HCT116 (cell line): ENCODE measurements around the gene UAP1L1.

ENCODE experiments used
- EZH2phosphoT487 ChIP-seq: fragments of 200-600 bp; IDR thresholded peaks from 2 replicates; pipeline ENCODE4 v1.6.1; 2018; ENCODE audit warnings: antibody characterized with exemption, borderline replicate concordance
- POLR2A ChIP-seq: IDR thresholded peaks from 2 replicates; pipeline ENCODE4 v1.7.0; 2011; ENCODE audit warnings: borderline replicate concordance; ENCODE audit not compliant: insufficient read depth, insufficient read length; ENCODE audit errors: extremely low read depth
- TF ChIP-seq, protein P1 (sequence below), 3 experiments: fragments of 200-600 bp in 1 of 3; sonication (generic) in 1 of 3; IDR thresholded peaks in 2 of 3; conservative IDR thresholded peaks in 1 of 3; 2 replicates each; pipeline ENCODE4 v1.5.1; 2012 to 2017; ENCODE audit warnings: low read depth in 2 of 3, low read length in 2 of 3, antibody characterized with exemption in 1 of 3, borderline replicate concordance in 1 of 3, control low read depth in 1 of 3, mild to moderate bottlenecking in 1 of 3, mixed read lengths in 1 of 3, mixed run types in 1 of 3, moderate library complexity in 1 of 3; ENCODE audit not compliant: insufficient read depth in 1 of 3
- TF ChIP-seq, protein P2 (sequence below): IDR thresholded peaks from 2 replicates; pipeline ENCODE4 v1.6.1; 2012; ENCODE audit warnings: low read depth
- TF ChIP-seq, protein P3 (sequence below): IDR thresholded peaks from 2 replicates; pipeline ENCODE4 v1.6.1; 2012
- TF ChIP-seq, protein P4 (sequence below): IDR thresholded peaks from 2 replicates; pipeline ENCODE4 v1.6.1; 2012

DNA sequence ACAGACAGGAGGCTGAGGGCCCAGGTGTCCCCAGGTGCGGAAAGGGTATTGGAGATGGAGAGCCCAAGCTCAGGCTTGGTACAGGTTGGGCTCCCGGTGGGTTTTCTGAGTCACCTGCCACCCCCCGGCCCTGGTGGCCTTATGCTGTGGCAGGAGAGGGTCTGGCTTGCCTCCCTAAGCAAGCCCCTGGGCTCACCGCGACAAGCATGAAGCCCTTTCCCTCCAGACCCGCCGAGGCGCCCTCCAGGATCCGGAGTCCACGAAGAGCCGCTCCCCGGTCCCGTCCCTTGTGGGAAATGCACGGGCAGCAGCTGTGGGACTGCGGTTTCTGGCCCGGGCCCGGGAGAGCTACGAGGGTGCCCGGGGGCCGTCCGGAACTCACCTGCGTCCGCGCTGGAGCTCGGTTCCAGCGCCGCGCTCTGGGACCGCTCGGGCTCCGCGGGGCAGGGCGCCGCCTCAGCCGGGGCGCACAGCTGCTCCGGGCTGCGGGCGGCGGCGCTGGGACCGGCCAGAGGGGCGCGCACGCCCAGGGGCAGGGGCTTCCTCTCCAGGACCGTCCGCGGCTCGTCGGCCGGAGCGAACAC, 7.7 kb upstream of the UAP1L1 start:
- TF ChIP-seq, protein P1, sequence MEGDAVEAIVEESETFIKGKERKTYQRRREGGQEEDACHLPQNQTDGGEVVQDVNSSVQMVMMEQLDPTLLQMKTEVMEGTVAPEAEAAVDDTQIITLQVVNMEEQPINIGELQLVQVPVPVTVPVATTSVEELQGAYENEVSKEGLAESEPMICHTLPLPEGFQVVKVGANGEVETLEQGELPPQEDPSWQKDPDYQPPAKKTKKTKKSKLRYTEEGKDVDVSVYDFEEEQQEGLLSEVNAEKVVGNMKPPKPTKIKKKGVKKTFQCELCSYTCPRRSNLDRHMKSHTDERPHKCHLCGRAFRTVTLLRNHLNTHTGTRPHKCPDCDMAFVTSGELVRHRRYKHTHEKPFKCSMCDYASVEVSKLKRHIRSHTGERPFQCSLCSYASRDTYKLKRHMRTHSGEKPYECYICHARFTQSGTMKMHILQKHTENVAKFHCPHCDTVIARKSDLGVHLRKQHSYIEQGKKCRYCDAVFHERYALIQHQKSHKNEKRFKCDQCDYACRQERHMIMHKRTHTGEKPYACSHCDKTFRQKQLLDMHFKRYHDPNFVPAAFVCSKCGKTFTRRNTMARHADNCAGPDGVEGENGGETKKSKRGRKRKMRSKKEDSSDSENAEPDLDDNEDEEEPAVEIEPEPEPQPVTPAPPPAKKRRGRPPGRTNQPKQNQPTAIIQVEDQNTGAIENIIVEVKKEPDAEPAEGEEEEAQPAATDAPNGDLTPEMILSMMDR (IDR thresholded peaks at IDR 0.05 in 2 of 3, conservative IDR thresholded peaks at IDR 0.05 in 1 of 3; ENCODE audit: borderline replicate concordance in 1 of 3, insufficient read depth in 1 of 3, low read depth in 2 of 3, low read length in 2 of 3), result no peak
- TF ChIP-seq, protein P2, sequence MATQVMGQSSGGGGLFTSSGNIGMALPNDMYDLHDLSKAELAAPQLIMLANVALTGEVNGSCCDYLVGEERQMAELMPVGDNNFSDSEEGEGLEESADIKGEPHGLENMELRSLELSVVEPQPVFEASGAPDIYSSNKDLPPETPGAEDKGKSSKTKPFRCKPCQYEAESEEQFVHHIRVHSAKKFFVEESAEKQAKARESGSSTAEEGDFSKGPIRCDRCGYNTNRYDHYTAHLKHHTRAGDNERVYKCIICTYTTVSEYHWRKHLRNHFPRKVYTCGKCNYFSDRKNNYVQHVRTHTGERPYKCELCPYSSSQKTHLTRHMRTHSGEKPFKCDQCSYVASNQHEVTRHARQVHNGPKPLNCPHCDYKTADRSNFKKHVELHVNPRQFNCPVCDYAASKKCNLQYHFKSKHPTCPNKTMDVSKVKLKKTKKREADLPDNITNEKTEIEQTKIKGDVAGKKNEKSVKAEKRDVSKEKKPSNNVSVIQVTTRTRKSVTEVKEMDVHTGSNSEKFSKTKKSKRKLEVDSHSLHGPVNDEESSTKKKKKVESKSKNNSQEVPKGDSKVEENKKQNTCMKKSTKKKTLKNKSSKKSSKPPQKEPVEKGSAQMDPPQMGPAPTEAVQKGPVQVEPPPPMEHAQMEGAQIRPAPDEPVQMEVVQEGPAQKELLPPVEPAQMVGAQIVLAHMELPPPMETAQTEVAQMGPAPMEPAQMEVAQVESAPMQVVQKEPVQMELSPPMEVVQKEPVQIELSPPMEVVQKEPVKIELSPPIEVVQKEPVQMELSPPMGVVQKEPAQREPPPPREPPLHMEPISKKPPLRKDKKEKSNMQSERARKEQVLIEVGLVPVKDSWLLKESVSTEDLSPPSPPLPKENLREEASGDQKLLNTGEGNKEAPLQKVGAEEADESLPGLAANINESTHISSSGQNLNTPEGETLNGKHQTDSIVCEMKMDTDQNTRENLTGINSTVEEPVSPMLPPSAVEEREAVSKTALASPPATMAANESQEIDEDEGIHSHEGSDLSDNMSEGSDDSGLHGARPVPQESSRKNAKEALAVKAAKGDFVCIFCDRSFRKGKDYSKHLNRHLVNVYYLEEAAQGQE, result no peak
- TF ChIP-seq, protein P3, sequence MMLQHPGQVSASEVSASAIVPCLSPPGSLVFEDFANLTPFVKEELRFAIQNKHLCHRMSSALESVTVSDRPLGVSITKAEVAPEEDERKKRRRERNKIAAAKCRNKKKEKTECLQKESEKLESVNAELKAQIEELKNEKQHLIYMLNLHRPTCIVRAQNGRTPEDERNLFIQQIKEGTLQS, result no peak
- TF ChIP-seq EZH2phosphoT487 (no peak), POLR2A (no peak)
- TF ChIP-seq, protein P4, sequence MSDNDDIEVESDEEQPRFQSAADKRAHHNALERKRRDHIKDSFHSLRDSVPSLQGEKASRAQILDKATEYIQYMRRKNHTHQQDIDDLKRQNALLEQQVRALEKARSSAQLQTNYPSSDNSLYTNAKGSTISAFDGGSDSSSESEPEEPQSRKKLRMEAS, result no peak
